Measurements from ENCODE around the gene STYXL2.

DNA sequence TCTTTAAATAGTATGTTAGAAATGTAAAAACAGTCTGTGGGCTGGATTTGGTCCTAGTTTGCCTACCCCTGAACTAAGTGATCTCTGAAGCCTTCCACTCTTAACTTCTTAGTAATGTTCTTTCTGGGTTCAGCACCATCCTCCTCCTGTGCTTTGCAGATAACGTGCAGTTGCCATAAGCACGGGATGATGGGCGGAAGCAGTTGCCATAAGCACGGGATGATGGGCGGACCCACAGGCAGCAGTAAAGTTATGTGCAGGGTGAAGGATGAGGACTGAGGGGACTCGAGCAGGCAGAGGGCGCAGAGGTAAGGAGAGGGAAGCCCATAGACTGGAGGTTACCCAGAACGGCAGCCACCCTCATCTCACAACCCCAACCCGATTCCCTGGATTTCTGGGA lies 29.3 kb upstream of the STYXL2 start:
- TF ChIP-seq TCF12 (IDR thresholded peaks at IDR 0.05; ENCODE audit: low read depth, low read length) (no peak), POLR2A (IDR thresholded peaks at IDR 0.05; ENCODE audit: control extremely low read depth in 1 of 2, low read depth in 2 of 2, low read length in 2 of 2) (no peak), ASH2L (IDR thresholded peaks at IDR 0.05; ENCODE audit: low read length) (no peak), TEAD4 (IDR thresholded peaks at IDR 0.05; ENCODE audit: low read depth, low read length) (no peak), GABPA (IDR thresholded peaks at IDR 0.05; ENCODE audit: borderline replicate concordance, insufficient read depth, low read length) (no peak), NANOG (IDR thresholded peaks at IDR 0.05; ENCODE audit: insufficient read depth, low read depth, low read length, poor library complexity, severe bottlenecking) (no peak)
- TF ChIP-seq, protein P1, sequence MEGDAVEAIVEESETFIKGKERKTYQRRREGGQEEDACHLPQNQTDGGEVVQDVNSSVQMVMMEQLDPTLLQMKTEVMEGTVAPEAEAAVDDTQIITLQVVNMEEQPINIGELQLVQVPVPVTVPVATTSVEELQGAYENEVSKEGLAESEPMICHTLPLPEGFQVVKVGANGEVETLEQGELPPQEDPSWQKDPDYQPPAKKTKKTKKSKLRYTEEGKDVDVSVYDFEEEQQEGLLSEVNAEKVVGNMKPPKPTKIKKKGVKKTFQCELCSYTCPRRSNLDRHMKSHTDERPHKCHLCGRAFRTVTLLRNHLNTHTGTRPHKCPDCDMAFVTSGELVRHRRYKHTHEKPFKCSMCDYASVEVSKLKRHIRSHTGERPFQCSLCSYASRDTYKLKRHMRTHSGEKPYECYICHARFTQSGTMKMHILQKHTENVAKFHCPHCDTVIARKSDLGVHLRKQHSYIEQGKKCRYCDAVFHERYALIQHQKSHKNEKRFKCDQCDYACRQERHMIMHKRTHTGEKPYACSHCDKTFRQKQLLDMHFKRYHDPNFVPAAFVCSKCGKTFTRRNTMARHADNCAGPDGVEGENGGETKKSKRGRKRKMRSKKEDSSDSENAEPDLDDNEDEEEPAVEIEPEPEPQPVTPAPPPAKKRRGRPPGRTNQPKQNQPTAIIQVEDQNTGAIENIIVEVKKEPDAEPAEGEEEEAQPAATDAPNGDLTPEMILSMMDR (IDR thresholded peaks at IDR 0.05; ENCODE audit: control extremely low read depth in 1 of 3, insufficient read depth in 1 of 3, low read depth in 1 of 3, low read length in 3 of 3) = no peak
